Adrenal gland (tissue), 12 donors: ENCODE data around the gene CDK5RAP2. TPM values are rescaled to one million over a fixed set of nuclear protein-coding genes. Genes with fewer than 3 reads are reported as not detected.

Source experiments
- DNase-seq, 7 donors: peaks; one replicate each; pipeline ENCODE4 v3.0.0-alpha.2; 2019 to 2020
- H3K27ac ChIP-seq, 5 donors: fragments of 200-600 bp; sonication (generic) in 4 of 5; 1 replicate in 3 of 5; 2 replicates in 2 of 5; pipeline versions ENCODE4 v1.5.1 to v1.8.0; 2016 to 2020; ENCODE audit warnings: mild to moderate bottlenecking in 1 of 5
- H3K27me3 ChIP-seq: fragments of 200-600 bp; 2 replicates; pipeline ENCODE4 v1.8.0; 2021
- H3K36me3 ChIP-seq, 2 donors: fragments of 200-600 bp; replicated peaks in 1 of 2; 1 replicate in 1 of 2; 2 replicates in 1 of 2; pipeline versions ENCODE4 v1.5.1 to v1.8.0; 2018 to 2022
- H3K4me1 ChIP-seq, 2 donors: fragments of 200-600 bp; replicated peaks in 1 of 2; 1 replicate in 1 of 2; 2 replicates in 1 of 2; pipeline versions ENCODE4 v1.5.1 to v1.8.0; 2018 to 2021
- H3K4me3 ChIP-seq, 4 donors: fragments of 200-600 bp; sonication (generic) in 3 of 4; one replicate each; pipeline ENCODE4 v1.5.1; 2016 to 2018
- H3K9me3 ChIP-seq, 3 donors: fragments of 200-600 bp; sonication (generic) in 1 of 3; replicated peaks in 1 of 3; 1 replicate in 2 of 3; 2 replicates in 1 of 3; pipeline versions ENCODE4 v1.5.1 to v1.8.0; 2016 to 2021
- POLR2A ChIP-seq, 2 donors: fragments of 450-650 bp; IDR thresholded peaks; one replicate each; pipeline ENCODE4 v1.6.1; 2017; ENCODE audit warnings: antibody characterized with exemption in 2 of 2, mild to moderate bottlenecking in 2 of 2, moderate library complexity in 1 of 2
- WGBS, 4 donors: extraction: QIAGEN DNeasy Blood & Tissue Kit in 2 of 4; methylation state at CpG; one replicate each; pipeline versions ENCODE4 v1.1.5 to v1.1.7; 2013 to 2017; 5-methylcytosine and 5-hydroxymethylcytosine counted together
- intact Hi-C, 2 donors: fragments of 100-400 bp; cut with DNase I; formaldehyde crosslinking; loops; one replicate each; pipeline versions ENCODE4 v1.14.1 to v1.15.0; 2022 to 2023
- polyA plus RNA-seq, 3 donors: library from polyadenylated mRNA; stranded (reverse); fragments of 200-250 nt in 2 of 3; fragments of 350-450 nt in 1 of 3; fragmentation: Illumina TruSeq in 1 of 3; extraction: RNeasy Lipid Tissue Mini Kit (QIAGEN cat#74804) in 1 of 3; gene quantifications; one replicate each; pipeline ENCODE4 v1.2.3, GENCODE V29; 2013 to 2014
- total RNA-seq, 9 donors: library from RNA; depleted of rRNA in 4 of 9; stranded (reverse); fragments of >200 nt in 4 of 9; fragments of 120-200 nt in 1 of 9; fragmentation: NEBNext Ultra II Directional in 1 of 9; extraction: Animal tissue kit (Norgen Biotek cat#: 25700) in 1 of 9; gene quantifications; one replicate each; pipeline versions ENCODE4 v1.1.0 to v1.2.4, GENCODE V29; 2013 to 2023
- TF ChIP-seq, protein P1 (sequence below), 6 experiments: fragments of 450-650 bp in 4 of 6; fragments of 200-600 bp in 2 of 6; sonication (generic) in 1 of 6; IDR thresholded peaks; 1 replicate in 5 of 6; 2 replicates in 1 of 6; pipeline versions ENCODE4 v1.5.1 to v1.8.0; 2016 to 2021; ENCODE audit warnings: antibody characterized with exemption in 6 of 6, mild to moderate bottlenecking in 2 of 6, moderate library complexity in 1 of 6
- donor health status: healthy with polysubstance abuse.
- donor health status: Bipolar disorder and iron deficiency.
- donor health status: DM: yes; HTN: yes; CAD: no.
- donor health status: DM: no; HTN: no; CAD: no.
- donor health status: DM: no; HTN: no; CAD: no.
- donor health status: DM: yes; HTN: yes; CAD: no.

CDK5RAP2 gene
- total and polyA plus RNA-seq, 12 donors, result 26.0 to 60.7 (median 41.9) TPM

DNA sequence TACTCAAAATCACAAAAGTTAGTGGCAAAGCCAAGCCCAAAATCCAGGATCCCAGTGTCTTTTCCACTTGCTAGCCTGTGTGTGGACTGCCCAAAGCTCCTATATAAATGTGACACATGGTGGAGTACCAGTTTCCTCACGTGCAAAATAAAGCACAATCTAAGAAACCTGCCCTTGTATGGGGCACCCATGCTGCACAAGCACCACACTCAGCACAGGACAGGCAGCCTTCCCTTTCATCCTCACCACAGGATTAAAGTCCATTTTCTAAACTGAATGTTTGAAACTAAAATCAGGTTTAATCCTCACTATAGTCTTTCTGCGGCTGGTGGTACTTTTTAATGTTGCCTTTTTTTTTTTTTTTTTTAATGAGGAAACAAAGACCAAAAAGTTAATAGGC is 5.5 kb downstream of the CDK5RAP2 start:
- no peak for DNase-seq
- peaks cover 23 to 24% of the 10 kb centered on the region in 2 donors for H3K4me1 ChIP-seq
- no peak overlapping the region for H3K4me3 ChIP-seq
- TF ChIP-seq, protein P1, sequence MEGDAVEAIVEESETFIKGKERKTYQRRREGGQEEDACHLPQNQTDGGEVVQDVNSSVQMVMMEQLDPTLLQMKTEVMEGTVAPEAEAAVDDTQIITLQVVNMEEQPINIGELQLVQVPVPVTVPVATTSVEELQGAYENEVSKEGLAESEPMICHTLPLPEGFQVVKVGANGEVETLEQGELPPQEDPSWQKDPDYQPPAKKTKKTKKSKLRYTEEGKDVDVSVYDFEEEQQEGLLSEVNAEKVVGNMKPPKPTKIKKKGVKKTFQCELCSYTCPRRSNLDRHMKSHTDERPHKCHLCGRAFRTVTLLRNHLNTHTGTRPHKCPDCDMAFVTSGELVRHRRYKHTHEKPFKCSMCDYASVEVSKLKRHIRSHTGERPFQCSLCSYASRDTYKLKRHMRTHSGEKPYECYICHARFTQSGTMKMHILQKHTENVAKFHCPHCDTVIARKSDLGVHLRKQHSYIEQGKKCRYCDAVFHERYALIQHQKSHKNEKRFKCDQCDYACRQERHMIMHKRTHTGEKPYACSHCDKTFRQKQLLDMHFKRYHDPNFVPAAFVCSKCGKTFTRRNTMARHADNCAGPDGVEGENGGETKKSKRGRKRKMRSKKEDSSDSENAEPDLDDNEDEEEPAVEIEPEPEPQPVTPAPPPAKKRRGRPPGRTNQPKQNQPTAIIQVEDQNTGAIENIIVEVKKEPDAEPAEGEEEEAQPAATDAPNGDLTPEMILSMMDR (IDR thresholded peaks at IDR 0.05), result no peak
- no peak for TF ChIP-seq POLR2A (IDR thresholded peaks at IDR 0.05)
- no peaks in the 10 kb centered on the region for H3K27me3 ChIP-seq
- WGBS, 4 donors, result 75 to 84% (median 81%) methylated on average over 2 of the region's 2 CpGs
- peaks cover 0 to 17% of the 10 kb centered on the region in 2 donors for H3K36me3 ChIP-seq
- H3K9me3 ChIP-seq, result no peaks in the 10 kb centered on the region
- no peak overlapping the region for H3K27ac ChIP-seq
- intact Hi-C loops, result no loop called here

- no peak for TF ChIP-seq POLR2A (IDR thresholded peaks at IDR 0.05)
- TF ChIP-seq, protein P1 (IDR thresholded peaks at IDR 0.05), result no peak
- H3K4me3 ChIP-seq, result no peak overlapping the region
- peaks cover 14 to 17% of the 10 kb centered on the region in 2 donors for H3K4me1 ChIP-seq
- no peaks in the 10 kb centered on the region for H3K9me3 ChIP-seq
- no peak for DNase-seq
- H3K27me3 ChIP-seq, result no peaks in the 10 kb centered on the region
- WGBS, 4 donors, result 100% methylated on average over 1 of the region's 1 CpG
- H3K36me3 ChIP-seq, result peaks cover 0 to 34% of the 10 kb centered on the region in 2 donors
- H3K27ac ChIP-seq, result peak overlapping the region in 3 of 5 donors; percentile 57 to 79 (median 70)
- intact Hi-C loops, result no loop called here
Measured at GRCh38 chr9:120572472-120572871, 7.5 kb downstream of the CDK5RAP2 start.

- 49 to 57% (median 51%) methylated on average over 11 of the region's 11 CpGs for WGBS, 4 donors
Measured at GRCh38 chr9:120571443-120572257, 8.3 kb downstream of the CDK5RAP2 start.

DNA sequence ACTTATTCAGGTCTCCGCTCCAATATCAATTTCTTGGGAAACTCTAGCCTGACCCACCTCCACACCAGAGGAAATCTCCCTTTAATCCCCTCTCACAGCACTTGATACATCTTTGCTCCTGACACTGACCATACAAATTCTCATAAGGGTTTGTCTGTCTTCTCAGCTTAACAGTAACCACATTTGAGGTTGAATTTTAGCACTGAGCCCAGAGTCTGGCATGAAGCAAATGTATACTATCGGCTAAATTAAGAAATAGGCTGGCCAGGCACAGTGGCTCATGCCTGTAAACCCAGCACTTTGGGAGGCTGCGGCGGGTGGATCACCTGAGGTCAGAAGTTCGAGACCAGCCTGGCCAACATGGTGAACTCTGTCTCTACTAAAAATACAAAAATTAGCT is 9.7 kb downstream of the CDK5RAP2 start:
- Histone ChIP-seq H3K4me3 (no peak overlapping the region), H3K9me3 (no peaks in the 10 kb centered on the region), H3K27me3 (no peaks in the 10 kb centered on the region), H3K4me1 (peaks cover 14 to 17% of the 10 kb centered on the region in 2 donors), H3K36me3 (peaks cover 0 to 41% of the 10 kb centered on the region in 2 donors), H3K27ac (no peak overlapping the region)
- no peak for DNase-seq
- 95 to 99% (median 98%) methylated on average over 5 of the region's 5 CpGs for WGBS, 4 donors
- no peak for TF ChIP-seq POLR2A (IDR thresholded peaks at IDR 0.05)
- TF ChIP-seq, protein P1 (IDR thresholded peaks at IDR 0.05), result no peak
- intact Hi-C loops, result no loop called here

More at GRCh38 chr9:120571443-120572257, 8.3 kb downstream of the CDK5RAP2 start:
- Histone ChIP-seq H3K9me3 (no peaks in the 10 kb centered on the region), H3K27me3 (no peaks in the 10 kb centered on the region), H3K27ac (peak overlapping the region in 4 of 5 donors; percentile 57 to 79 (median 68)), H3K4me3 (no peak overlapping the region), H3K4me1 (peaks cover 14 to 17% of the 10 kb centered on the region in 2 donors), H3K36me3 (peaks cover 0 to 41% of the 10 kb centered on the region in 2 donors)
- no peak for TF ChIP-seq POLR2A (IDR thresholded peaks at IDR 0.05)
- TF ChIP-seq, protein P1 (IDR thresholded peaks at IDR 0.05), result no peak
- intact Hi-C loops, result no loop called here
- DNase-seq, result peak; percentile 47 to 84 (median 81)
